AG10803 (cell line): ENCODE results near the gene KLHL26.
A peak's percentile ranks its signal among the peaks of the same experiment; 100 is the strongest.

Source experiments
- DNase-seq: peaks from one replicate; pipeline ENCODE4 v3.0.0; 2010; ENCODE audit warnings: low read depth
- H3K4me3 ChIP-seq: 2 replicates; pipeline ENCODE4 v1.5.1; 2011; ENCODE audit warnings: mild to moderate bottlenecking, low read length, control low read depth
- CTCF ChIP-seq: conservative IDR thresholded peaks from 2 replicates; pipeline ENCODE4 v1.5.1; 2011; ENCODE audit warnings: mild to moderate bottlenecking, low read length, control low read depth, inconsistent platforms

Gene KLHL26

DNA sequence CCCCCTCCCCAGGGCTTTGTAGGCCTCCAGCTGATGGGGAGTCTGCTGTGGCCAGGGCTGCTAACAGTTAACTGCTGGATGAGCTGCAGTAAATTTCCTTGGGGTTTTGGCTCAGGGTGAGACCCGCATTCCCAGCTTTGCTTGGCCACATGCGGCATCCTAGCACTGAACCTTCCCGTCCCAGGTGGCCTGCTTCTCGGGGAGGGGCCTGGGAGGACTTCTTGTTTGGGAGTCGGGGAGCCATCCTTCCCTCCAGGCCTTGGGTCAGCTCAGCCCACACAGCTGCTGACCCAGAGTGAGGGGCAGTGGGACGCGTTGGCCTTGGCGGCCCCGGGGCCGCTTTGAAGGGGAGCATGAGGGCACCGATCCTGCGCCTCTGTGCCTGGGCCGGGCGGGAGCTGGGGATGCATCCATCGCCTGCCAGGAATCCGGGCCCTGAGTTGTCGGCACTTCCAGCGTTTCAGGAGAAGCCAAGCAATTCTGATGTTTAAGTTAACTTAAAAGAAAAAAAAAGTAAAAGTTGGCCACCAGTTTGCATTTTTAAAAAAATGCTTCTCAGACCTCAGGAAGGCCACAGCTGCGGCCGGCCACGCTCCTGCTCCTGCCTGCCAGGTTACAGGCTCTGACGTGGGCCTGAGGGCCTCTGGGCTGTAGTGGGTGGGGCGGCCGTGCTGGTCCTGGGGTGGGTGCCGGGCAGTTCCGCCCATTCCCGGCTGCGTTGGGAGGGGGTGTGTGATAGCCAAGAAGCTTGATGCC is 74.3 kb downstream of the KLHL26 start:
- TF ChIP-seq CTCF, result no peak
- H3K4me3 ChIP-seq, result no peak overlapping the region
- DNase-seq, result peak; percentile 4

- DNase-seq, result no peak
- no peak overlapping the region for H3K4me3 ChIP-seq
- TF ChIP-seq CTCF, result no peak
Observed at GRCh38 chr19:18711893-18712292, 75.1 kb downstream of the KLHL26 start.

DNA sequence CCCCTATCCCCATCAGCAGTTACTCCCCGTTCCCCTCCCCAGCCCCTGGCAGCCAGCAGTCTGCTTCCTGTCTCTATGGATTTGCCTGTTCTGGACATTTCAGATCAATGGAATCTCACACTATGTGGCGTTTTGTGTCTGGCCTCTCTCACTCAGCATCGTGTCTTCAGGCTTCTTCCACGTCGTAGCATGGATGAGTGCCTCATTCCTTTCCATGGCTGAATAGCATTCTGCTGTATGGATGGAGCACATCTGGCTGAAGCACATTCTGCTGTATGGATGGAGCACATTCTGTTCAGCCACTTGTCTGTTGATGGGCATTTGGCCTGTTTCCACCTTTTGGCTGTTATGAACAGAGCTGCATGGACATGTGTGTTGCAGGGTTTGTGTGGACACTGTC is 76.2 kb downstream of the KLHL26 start:
- H3K4me3 ChIP-seq, result no peak overlapping the region
- DNase-seq, result no peak
- TF ChIP-seq CTCF, result no peak

GRCh38 chr19:18713550-18714117 is 76.8 kb downstream of the KLHL26 start:
- no peak overlapping the region for H3K4me3 ChIP-seq
- TF ChIP-seq CTCF, result no peak
- no peak for DNase-seq

DNA sequence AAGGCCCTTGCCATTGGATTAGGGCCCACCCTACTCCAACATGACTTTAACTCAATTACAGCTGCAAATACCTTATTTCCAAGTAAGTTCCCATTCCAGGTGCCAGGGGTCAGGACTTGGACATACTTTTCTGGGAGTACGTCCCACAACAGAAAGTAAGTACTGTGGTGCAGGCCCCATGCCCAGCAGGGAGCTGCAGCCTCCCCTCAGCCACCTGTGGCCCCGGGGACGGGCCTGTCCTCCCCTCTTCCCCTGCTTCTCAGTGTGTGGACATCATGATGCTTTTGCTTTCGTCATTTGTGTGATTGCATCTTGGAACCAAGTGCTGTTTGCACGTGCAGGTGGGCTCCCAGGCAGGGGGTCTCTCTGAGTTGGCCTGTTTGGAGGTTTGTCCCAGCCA is 78.6 kb downstream of the KLHL26 start:
- TF ChIP-seq CTCF, result no peak
- DNase-seq, result no peak
- H3K4me3 ChIP-seq, result no peak overlapping the region

DNA sequence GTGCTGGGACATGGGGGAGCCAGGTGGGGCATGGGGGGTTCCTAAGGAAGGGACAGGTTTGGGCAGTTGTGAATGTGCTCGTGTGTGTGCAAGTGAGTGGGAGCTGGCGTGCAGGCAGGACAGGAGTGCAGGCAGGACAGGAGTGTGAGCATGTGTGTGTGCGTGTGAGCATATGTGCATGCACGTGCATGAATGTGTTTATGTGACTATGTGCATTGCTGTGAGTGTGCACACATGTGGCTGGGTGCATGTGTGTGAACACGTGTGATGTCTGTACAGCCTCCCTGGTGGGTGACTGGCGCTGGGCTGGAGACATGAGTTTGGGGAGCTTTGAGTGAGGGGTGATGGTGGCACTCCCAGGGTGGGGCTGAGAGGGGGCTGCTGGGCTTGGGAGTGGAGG is 80.0 kb downstream of the KLHL26 start:
- no peak overlapping the region for H3K4me3 ChIP-seq
- no peak for TF ChIP-seq CTCF
- DNase-seq, result no peak

- TF ChIP-seq CTCF, result no peak
- DNase-seq, result no peak
- H3K4me3 ChIP-seq, result no peak overlapping the region
Observed at GRCh38 chr19:18717601-18718000, 80.8 kb downstream of the KLHL26 start.
